SK-N-SH treated with all-trans-retinoic acid at 6 μM for 48 hours (cell line): ENCODE results near the gene GRM3.

ENCODE experiments used
- ATAC-seq: fragments of 200-7000 bp; cut with Tn5 transposase; 3 replicates; pipeline ENCODE4 v1.9.1; 2020; ENCODE audit warnings: mild to moderate bottlenecking, moderate library complexity
- ARNTL ChIP-seq: fragments of 450-650 bp; formaldehyde crosslinking; IDR thresholded peaks from 2 replicates; pipeline ENCODE4 v1.5.0; 2020; ENCODE audit warnings: low read depth, mild to moderate bottlenecking, moderate library complexity, borderline replicate concordance
- BACH2 ChIP-seq: fragments of 250-450 bp; sonication (Bioruptor Pico); IDR thresholded peaks from 2 replicates; pipeline ENCODE4 v1.9.0; 2021; ENCODE audit warnings: mild to moderate bottlenecking, borderline replicate concordance
- CREB5 ChIP-seq: fragments of 250-450 bp; sonication (Bioruptor Pico); IDR thresholded peaks from 2 replicates; pipeline ENCODE4 v1.5.1; 2020; ENCODE audit warnings: low read depth, mild to moderate bottlenecking, moderate library complexity
- CSDC2 ChIP-seq: fragments of 250-450 bp; sonication (Bioruptor Pico); IDR thresholded peaks from 2 replicates; pipeline ENCODE4 v1.5.0; 2020; ENCODE audit warnings: mild to moderate bottlenecking, moderate library complexity
- CSRNP3 ChIP-seq: fragments of 250-450 bp; sonication (Bioruptor Pico); IDR thresholded peaks from 2 replicates; pipeline ENCODE4 v1.5.1; 2021; ENCODE audit warnings: mild to moderate bottlenecking, moderate library complexity
- ESRRG ChIP-seq: fragments of 250-450 bp; sonication (Bioruptor Pico); IDR thresholded peaks from 2 replicates; pipeline ENCODE4 v1.6.1; 2021; ENCODE audit warnings: mild to moderate bottlenecking
- GLIS3 ChIP-seq: fragments of 250-450 bp; sonication (Bioruptor Pico); IDR thresholded peaks from 2 replicates; pipeline ENCODE4 v1.5.0; 2020; ENCODE audit warnings: mild to moderate bottlenecking, moderate library complexity
- ISL1 ChIP-seq: fragments of 250-450 bp; sonication (Bioruptor Pico); IDR thresholded peaks from 2 replicates; pipeline ENCODE4 v2.1.2; 2022; ENCODE audit warnings: mild to moderate bottlenecking, moderate library complexity
- OSR1 ChIP-seq: fragments of 250-450 bp; sonication (Bioruptor Pico); IDR thresholded peaks from 2 replicates; pipeline ENCODE4 v1.8.0; 2022; ENCODE audit warnings: moderate library complexity, mild to moderate bottlenecking, inconsistent platforms
- PATZ1 ChIP-seq: fragments of 250-450 bp; sonication (Bioruptor Pico); IDR thresholded peaks from 2 replicates; pipeline ENCODE4 v1.8.0; 2020; ENCODE audit warnings: mild to moderate bottlenecking, moderate library complexity, borderline replicate concordance
- POU6F1 ChIP-seq: fragments of 250-450 bp; sonication (Bioruptor Pico); IDR thresholded peaks from 2 replicates; pipeline ENCODE4 v1.8.0; 2021; ENCODE audit warnings: low read depth, mild to moderate bottlenecking, moderate library complexity, borderline replicate concordance
- PPARA ChIP-seq: fragments of 250-450 bp; sonication (Bioruptor Pico); IDR thresholded peaks from 2 replicates; pipeline ENCODE4 v1.5.0; 2020; ENCODE audit warnings: mild to moderate bottlenecking, borderline replicate concordance
- RARB ChIP-seq: fragments of 250-450 bp; sonication (Bioruptor Pico); IDR thresholded peaks from 2 replicates; pipeline ENCODE4 v1.8.0; 2021; ENCODE audit warnings: mild to moderate bottlenecking, moderate library complexity
- SNAI2 ChIP-seq: fragments of 250-450 bp; sonication (Bioruptor Pico); IDR thresholded peaks from 2 replicates; pipeline ENCODE4 v1.5.0; 2020; ENCODE audit warnings: mild to moderate bottlenecking, moderate library complexity
- TCF4 ChIP-seq: fragments of 250-450 bp; sonication (Bioruptor Pico); IDR thresholded peaks from 2 replicates; pipeline ENCODE4 v1.8.0; 2021; ENCODE audit warnings: mild to moderate bottlenecking, moderate library complexity, borderline replicate concordance
- TOX ChIP-seq: fragments of 250-450 bp; sonication (Bioruptor Pico); IDR thresholded peaks from 2 replicates; pipeline ENCODE4 v1.8.0; 2021; ENCODE audit warnings: mild to moderate bottlenecking, moderate library complexity, borderline replicate concordance
- ZC3H10 ChIP-seq: fragments of 250-450 bp; sonication (Bioruptor Pico); IDR thresholded peaks from 2 replicates; pipeline ENCODE4 v1.5.1; 2021; ENCODE audit warnings: mild to moderate bottlenecking, moderate library complexity
- ZFP3 ChIP-seq: fragments of 250-450 bp; sonication (Bioruptor Pico); IDR thresholded peaks from 2 replicates; pipeline ENCODE4 v1.5.0; 2020; ENCODE audit warnings: mild to moderate bottlenecking, moderate library complexity
- ZNF565 ChIP-seq: fragments of 450-650 bp; formaldehyde crosslinking; conservative IDR thresholded peaks from 2 replicates; pipeline ENCODE4 v1.5.0; 2020; ENCODE audit warnings: low read depth, mild to moderate bottlenecking, moderate library complexity
- ZNF70 ChIP-seq: fragments of 450-650 bp; formaldehyde crosslinking; IDR thresholded peaks from 2 replicates; pipeline ENCODE4 v1.5.0; 2020; ENCODE audit warnings: mild to moderate bottlenecking, moderate library complexity
- ZNF8 ChIP-seq: fragments of 450-650 bp; formaldehyde crosslinking; IDR thresholded peaks from 2 replicates; pipeline ENCODE4 v1.5.0; 2020; ENCODE audit warnings: mild to moderate bottlenecking, moderate library complexity

GRM3 gene

GRCh38 chr7:86762129-86762528 is 118.4 kb downstream of the GRM3 start:
- TF ChIP-seq ARNTL (CRISPR knock-in tag) (no peak), RARB (no peak), CREB5 (CRISPR knock-in tag) (no peak), OSR1 (no peak), CSDC2 (CRISPR knock-in tag) (no peak), PPARA (CRISPR knock-in tag) (no peak), TOX (CRISPR knock-in tag) (no peak)
- ATAC-seq = no peak

GRCh38 chr7:86765931-86766330 is 122.2 kb downstream of the GRM3 start:
- TF ChIP-seq RARB (no peak), CSDC2 (CRISPR knock-in tag) (no peak), BACH2 (no peak), ZNF8 (CRISPR knock-in tag) (no peak), OSR1 (no peak), ZC3H10 (CRISPR knock-in tag) (no peak), POU6F1 (no peak), SNAI2 (CRISPR knock-in tag) (no peak), ZFP3 (no peak), ISL1 (CRISPR knock-in tag) (no peak), ZNF70 (CRISPR knock-in tag) (no peak), PATZ1 (CRISPR knock-in tag) (no peak), ARNTL (CRISPR knock-in tag) (no peak), ZNF565 (CRISPR knock-in tag) (no peak), TCF4 (CRISPR knock-in tag) (no peak), PPARA (CRISPR knock-in tag) (no peak), CSRNP3 (CRISPR knock-in tag) (no peak)
- ATAC-seq = no peak

GRCh38 chr7:86768394-86768793 is 124.7 kb downstream of the GRM3 start:
- TF ChIP-seq ESRRG (no peak), CSDC2 (CRISPR knock-in tag) (no peak)
- no peak for ATAC-seq

GRCh38 chr7:86768967-86769760 is 125.5 kb downstream of the GRM3 start:
- no peak for ATAC-seq
- no peak for TF ChIP-seq ESRRG
- TF ChIP-seq RARB = no peak
- no peak for TF ChIP-seq TCF4 (CRISPR knock-in tag)

- ATAC-seq = no peak
- no peak for TF ChIP-seq CREB5 (CRISPR knock-in tag)
- TF ChIP-seq PATZ1 (CRISPR knock-in tag) = no peak
- TF ChIP-seq GLIS3 (CRISPR knock-in tag) = no peak
- no peak for TF ChIP-seq ISL1 (CRISPR knock-in tag)
- no peak for TF ChIP-seq ESRRG
- no peak for TF ChIP-seq RARB
- TF ChIP-seq BACH2 = no peak
- TF ChIP-seq CSRNP3 (CRISPR knock-in tag) = no peak
- no peak for TF ChIP-seq ZNF565 (CRISPR knock-in tag)
Observed at GRCh38 chr7:86773309-86773708, 129.6 kb downstream of the GRM3 start.
